GM12874 (cell line): ENCODE data around the gene ADRA2A.

Source experiments
- TF ChIP-seq, protein P1 (sequence below): IDR thresholded peaks from 2 replicates; pipeline ENCODE4 v1.5.1; 2011; ENCODE audit warnings: low read depth, mild to moderate bottlenecking, control low read depth, low read length, moderate library complexity; ENCODE audit not compliant: insufficient read depth

ADRA2A gene

DNA sequence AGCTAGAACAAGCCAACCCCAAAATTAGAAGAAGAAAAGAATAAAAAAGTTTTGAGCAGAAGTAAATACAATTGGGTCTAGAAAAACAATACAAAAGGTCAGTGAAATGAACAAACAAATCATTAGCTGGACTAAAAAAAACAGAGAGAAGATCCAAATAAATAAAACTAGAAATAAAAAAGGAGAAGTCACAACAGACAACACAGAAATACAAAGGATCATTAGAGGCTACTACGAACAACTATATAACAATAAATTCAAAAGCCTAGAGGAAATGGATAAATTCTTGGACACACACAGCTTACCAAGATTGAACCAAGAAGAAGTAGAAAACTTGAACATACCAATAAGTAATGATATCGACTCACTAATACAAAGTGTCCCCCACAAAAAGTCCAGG, 13.4 kb upstream of the ADRA2A start:
- TF ChIP-seq, protein P1, sequence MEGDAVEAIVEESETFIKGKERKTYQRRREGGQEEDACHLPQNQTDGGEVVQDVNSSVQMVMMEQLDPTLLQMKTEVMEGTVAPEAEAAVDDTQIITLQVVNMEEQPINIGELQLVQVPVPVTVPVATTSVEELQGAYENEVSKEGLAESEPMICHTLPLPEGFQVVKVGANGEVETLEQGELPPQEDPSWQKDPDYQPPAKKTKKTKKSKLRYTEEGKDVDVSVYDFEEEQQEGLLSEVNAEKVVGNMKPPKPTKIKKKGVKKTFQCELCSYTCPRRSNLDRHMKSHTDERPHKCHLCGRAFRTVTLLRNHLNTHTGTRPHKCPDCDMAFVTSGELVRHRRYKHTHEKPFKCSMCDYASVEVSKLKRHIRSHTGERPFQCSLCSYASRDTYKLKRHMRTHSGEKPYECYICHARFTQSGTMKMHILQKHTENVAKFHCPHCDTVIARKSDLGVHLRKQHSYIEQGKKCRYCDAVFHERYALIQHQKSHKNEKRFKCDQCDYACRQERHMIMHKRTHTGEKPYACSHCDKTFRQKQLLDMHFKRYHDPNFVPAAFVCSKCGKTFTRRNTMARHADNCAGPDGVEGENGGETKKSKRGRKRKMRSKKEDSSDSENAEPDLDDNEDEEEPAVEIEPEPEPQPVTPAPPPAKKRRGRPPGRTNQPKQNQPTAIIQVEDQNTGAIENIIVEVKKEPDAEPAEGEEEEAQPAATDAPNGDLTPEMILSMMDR: no peak

DNA sequence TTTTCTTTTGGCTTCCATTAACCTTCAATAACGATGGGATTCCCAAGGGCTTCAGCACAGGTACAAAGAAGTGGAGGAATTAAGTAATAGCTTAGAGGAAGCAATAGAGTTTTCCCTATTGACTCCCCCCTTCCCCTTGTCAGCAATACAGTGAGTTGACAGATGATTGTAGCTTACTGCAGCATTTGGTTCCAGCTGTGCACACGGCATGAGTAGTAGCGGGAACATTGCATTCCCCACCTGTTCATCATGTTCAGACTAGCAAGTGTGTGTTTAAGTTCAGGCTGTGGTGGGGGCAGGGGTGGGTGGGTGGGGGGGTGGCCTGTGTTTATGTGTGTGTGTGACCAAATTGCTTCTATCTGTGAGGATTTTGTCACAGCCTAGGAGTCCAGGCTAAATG, 4.6 kb upstream of the ADRA2A start:
- TF ChIP-seq, protein P1: no peak

DNA sequence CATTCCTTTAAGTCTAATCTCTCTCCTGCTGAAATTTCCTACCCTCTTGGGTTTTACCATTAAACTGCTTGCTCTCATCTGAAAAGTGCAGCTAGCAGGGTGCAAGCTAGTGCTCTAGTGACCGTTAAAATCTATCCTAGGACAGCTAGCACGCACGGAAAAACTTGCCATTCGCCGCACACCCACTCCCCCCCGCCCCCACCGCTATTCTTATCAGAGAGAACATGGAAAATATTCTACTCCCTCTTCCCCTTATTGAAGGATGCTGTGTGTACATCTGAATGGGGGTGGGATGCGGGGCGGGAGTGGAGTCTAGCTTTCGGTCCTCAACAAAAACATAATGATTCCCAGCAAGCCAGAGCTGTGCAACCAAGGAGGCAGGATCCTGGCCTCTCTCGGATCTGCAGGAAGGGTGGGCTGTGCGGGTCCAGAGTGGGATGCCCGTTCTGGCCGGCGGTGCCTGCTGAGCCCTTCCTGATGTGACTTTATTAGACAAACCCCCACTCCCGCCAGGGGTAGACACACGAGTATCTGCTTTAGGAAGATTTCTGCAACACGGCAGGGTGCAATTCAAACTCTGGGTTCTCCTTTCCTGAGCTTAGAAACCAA, 1.1 kb upstream of the ADRA2A start:
- TF ChIP-seq, protein P1: no peak

DNA sequence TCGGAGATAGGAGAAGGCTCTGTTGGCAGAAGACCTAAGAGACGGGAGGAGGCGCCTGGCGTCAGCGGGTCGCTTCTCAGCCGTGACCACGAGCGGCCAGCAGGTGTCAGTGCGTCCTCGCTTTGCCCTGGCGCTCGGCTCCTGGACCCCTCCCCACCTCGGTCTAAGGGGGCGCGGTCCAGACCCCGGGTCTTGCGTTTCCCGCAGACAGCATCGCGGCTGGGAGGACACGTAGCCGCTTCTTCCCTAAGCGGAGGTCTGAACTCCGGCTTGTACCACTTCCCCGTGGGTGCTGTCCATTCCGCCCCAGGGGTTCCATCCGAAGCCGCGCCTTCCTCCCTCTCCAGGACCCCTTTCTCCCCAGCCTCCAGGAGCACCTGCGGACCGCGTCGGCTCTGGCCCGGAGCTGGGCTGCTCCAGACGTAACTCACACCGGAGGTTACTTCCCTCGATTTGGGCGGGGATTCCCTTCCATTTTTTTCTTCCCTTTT, 593 bp upstream of the ADRA2A start:
- TF ChIP-seq, protein P1: peak; percentile 83

- TF ChIP-seq, protein P1: no peak
These were observed 603 bp downstream of the ADRA2A start for GRCh38 chr10:111077479-111077784.

DNA sequence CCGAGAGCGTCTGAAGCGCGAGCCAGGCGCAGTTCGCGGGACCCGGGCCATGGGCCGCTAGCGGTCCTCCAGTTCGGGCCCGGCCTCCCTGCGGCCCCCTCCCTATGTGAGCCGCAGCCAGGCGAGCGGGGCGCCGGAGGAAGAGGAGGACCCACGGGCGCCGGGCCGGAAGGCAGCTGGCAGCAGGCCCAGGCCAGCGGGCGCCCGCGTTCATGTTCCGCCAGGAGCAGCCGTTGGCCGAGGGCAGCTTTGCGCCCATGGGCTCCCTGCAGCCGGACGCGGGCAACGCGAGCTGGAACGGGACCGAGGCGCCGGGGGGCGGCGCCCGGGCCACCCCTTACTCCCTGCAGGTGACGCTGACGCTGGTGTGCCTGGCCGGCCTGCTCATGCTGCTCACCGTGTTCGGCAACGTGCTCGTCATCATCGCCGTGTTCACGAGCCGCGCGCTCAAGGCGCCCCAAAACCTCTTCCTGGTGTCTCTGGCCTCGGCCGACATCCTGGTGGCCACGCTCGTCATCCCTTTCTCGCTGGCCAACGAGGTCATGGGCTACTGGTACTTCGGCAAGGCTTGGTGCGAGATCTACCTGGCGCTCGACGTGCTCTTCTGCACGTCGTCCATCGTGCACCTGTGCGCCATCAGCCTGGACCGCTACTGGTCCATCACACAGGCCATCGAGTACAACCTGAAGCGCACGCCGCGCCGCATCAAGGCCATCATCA, 1.1 kb downstream of the ADRA2A start:
- TF ChIP-seq, protein P1: no peak

DNA sequence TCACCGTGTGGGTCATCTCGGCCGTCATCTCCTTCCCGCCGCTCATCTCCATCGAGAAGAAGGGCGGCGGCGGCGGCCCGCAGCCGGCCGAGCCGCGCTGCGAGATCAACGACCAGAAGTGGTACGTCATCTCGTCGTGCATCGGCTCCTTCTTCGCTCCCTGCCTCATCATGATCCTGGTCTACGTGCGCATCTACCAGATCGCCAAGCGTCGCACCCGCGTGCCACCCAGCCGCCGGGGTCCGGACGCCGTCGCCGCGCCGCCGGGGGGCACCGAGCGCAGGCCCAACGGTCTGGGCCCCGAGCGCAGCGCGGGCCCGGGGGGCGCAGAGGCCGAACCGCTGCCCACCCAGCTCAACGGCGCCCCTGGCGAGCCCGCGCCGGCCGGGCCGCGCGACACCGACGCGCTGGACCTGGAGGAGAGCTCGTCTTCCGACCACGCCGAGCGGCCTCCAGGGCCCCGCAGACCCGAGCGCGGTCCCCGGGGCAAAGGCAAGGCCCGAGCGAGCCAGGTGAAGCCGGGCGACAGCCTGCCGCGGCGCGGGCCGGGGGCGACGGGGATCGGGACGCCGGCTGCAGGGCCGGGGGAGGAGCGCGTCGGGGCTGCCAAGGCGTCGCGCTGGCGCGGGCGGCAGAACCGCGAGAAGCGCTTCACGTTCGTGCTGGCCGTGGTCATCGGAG, 1.8 kb downstream of the ADRA2A start:
- TF ChIP-seq, protein P1: no peak
